H54 (cell line): Measurements from ENCODE around the gene ST8SIA1.
"Not testable (repeated sequence)": the region's sequence is repeated elsewhere in the genome, so short reads cannot be mapped to it uniquely, and the experiment has no call there.

ENCODE experiments used
- DNase-seq: peaks from one replicate; pipeline ENCODE4 v3.0.0; 2011; ENCODE audit warnings: low spot score, mixed read lengths; ENCODE audit not compliant: insufficient read length
- FAIRE-seq: peaks from 3 replicates; lab custom pipeline; 2011; peaks lifted over from hg19 to GRCh38; lab: Jason Lieb, UNC
- POLR2A ChIP-seq: IDR thresholded peaks from 2 replicates; pipeline ENCODE4 v1.6.1; 2011; ENCODE audit warnings: low read depth, mild to moderate bottlenecking, low read length

The ST8SIA1 gene

GRCh38 chr12:22334410-22335100 lies at the start of gene ST8SIA1:
ST8SIA1 (minus strand) TSS chr12:22334707; CDS start chr12:22334232, 475 bp downstream.
- TF ChIP-seq POLR2A = no peak
- no peak for FAIRE-seq
- DNase-seq = no peak

- TF ChIP-seq POLR2A = no peak
- DNase-seq = no peak
- no peak for FAIRE-seq
Observed at GRCh38 chr12:22380031-22380430, 45.5 kb upstream of the ST8SIA1 start.

- no peak for FAIRE-seq
- no peak for TF ChIP-seq POLR2A
- DNase-seq = no peak
Observed at GRCh38 chr12:22377731-22378496, 43.4 kb upstream of the ST8SIA1 start.

- DNase-seq, FAIRE-seq: not testable (repeated sequence)
Observed at GRCh38 chr12:22376596-22377150, 42.2 kb upstream of the ST8SIA1 start.

GRCh38 chr12:22374508-22374907 lies 40.0 kb upstream of the ST8SIA1 start:
- DNase-seq (no peak), FAIRE-seq (no peak)
- no peak for TF ChIP-seq POLR2A

GRCh38 chr12:22372277-22372837 lies 37.9 kb upstream of the ST8SIA1 start:
- DNase-seq (no peak), FAIRE-seq (no peak)
- no peak for TF ChIP-seq POLR2A

GRCh38 chr12:22366181-22366580 lies 31.7 kb upstream of the ST8SIA1 start:
- no peak for TF ChIP-seq POLR2A
- DNase-seq = no peak
- no peak for FAIRE-seq

GRCh38 chr12:22361785-22362184 lies 27.3 kb upstream of the ST8SIA1 start:
- DNase-seq (no peak), FAIRE-seq (no peak)
- no peak for TF ChIP-seq POLR2A

GRCh38 chr12:22360774-22361173 lies 26.3 kb upstream of the ST8SIA1 start:
- DNase-seq = no peak
- no peak for TF ChIP-seq POLR2A
- FAIRE-seq = no peak

- no peak for TF ChIP-seq POLR2A
- DNase-seq (no peak), FAIRE-seq (no peak)
Observed at GRCh38 chr12:22357531-22357930, 23.0 kb upstream of the ST8SIA1 start.

- no peak for DNase-seq
- FAIRE-seq = no peak
- no peak for TF ChIP-seq POLR2A
Observed at GRCh38 chr12:22356231-22356630, 21.7 kb upstream of the ST8SIA1 start.

- FAIRE-seq (no peak), DNase-seq (no peak)
- TF ChIP-seq POLR2A = no peak
Observed at GRCh38 chr12:22355011-22355580, 20.6 kb upstream of the ST8SIA1 start.

GRCh38 chr12:22353615-22354325 lies 19.3 kb upstream of the ST8SIA1 start:
- DNase-seq (no peak), FAIRE-seq (no peak)
- no peak for TF ChIP-seq POLR2A
